Measurements from ENCODE around the gene PSMD8.

DNA sequence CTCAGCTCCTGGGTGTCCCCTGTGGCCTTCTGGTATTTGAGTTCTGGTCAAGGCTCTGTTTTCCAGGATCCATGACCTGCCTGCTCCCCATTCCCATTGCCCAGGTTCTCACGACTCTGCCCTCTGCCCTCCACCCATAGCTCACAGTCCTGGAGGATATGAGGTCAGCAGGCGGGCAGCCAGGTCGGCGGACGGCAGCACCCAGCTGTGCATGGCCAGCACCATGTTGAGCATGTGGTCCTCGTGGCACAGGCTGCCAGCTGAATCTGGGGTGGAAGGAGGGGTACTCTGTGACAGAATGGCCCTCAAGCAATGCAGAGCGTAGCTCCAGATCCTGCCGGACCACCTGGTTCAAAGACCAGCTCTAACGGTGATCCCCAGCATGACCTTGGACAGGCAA, 46.6 kb downstream of the PSMD8 start:
- TF ChIP-seq, protein P1, sequence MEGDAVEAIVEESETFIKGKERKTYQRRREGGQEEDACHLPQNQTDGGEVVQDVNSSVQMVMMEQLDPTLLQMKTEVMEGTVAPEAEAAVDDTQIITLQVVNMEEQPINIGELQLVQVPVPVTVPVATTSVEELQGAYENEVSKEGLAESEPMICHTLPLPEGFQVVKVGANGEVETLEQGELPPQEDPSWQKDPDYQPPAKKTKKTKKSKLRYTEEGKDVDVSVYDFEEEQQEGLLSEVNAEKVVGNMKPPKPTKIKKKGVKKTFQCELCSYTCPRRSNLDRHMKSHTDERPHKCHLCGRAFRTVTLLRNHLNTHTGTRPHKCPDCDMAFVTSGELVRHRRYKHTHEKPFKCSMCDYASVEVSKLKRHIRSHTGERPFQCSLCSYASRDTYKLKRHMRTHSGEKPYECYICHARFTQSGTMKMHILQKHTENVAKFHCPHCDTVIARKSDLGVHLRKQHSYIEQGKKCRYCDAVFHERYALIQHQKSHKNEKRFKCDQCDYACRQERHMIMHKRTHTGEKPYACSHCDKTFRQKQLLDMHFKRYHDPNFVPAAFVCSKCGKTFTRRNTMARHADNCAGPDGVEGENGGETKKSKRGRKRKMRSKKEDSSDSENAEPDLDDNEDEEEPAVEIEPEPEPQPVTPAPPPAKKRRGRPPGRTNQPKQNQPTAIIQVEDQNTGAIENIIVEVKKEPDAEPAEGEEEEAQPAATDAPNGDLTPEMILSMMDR (IDR thresholded peaks at IDR 0.05; ENCODE audit: insufficient read depth, low read length, poor library complexity, severe bottlenecking), result no peak
- TF ChIP-seq EZH2phosphoT487 (conservative IDR thresholded peaks at IDR 0.05; ENCODE audit: low read length), result no peak

All from SU-DHL-6 (cell line).